Esophagus squamous epithelium (tissue), 4 donors: ENCODE data around the gene ETNK1.
"Not testable (repeated sequence)": the region's sequence is repeated elsewhere in the genome, so short reads cannot be mapped to it uniquely, and the experiment has no call there.

Experiments
- POLR2A ChIP-seq, 4 donors: fragments of 450-650 bp; IDR thresholded peaks; one replicate each; pipeline ENCODE4 v1.6.1; 2017; ENCODE audit warnings: antibody characterized with exemption in 4 of 4, mild to moderate bottlenecking in 4 of 4, moderate library complexity in 3 of 4
- TF ChIP-seq, protein P1 (sequence below), 6 experiments: fragments of 450-650 bp in 4 of 6; fragments of 200-600 bp in 2 of 6; sonication (generic) in 2 of 6; IDR thresholded peaks; one replicate each; pipeline ENCODE4 v1.5.1; 2016 to 2019; ENCODE audit warnings: antibody characterized with exemption in 6 of 6, mild to moderate bottlenecking in 4 of 6, moderate library complexity in 4 of 6

GRCh38 chr12:22597539-22597938, 27.4 kb upstream of the ETNK1 start:
- TF ChIP-seq, protein P1, sequence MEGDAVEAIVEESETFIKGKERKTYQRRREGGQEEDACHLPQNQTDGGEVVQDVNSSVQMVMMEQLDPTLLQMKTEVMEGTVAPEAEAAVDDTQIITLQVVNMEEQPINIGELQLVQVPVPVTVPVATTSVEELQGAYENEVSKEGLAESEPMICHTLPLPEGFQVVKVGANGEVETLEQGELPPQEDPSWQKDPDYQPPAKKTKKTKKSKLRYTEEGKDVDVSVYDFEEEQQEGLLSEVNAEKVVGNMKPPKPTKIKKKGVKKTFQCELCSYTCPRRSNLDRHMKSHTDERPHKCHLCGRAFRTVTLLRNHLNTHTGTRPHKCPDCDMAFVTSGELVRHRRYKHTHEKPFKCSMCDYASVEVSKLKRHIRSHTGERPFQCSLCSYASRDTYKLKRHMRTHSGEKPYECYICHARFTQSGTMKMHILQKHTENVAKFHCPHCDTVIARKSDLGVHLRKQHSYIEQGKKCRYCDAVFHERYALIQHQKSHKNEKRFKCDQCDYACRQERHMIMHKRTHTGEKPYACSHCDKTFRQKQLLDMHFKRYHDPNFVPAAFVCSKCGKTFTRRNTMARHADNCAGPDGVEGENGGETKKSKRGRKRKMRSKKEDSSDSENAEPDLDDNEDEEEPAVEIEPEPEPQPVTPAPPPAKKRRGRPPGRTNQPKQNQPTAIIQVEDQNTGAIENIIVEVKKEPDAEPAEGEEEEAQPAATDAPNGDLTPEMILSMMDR (IDR thresholded peaks at IDR 0.05) = not testable (repeated sequence)
- TF ChIP-seq POLR2A (IDR thresholded peaks at IDR 0.05) = not testable (repeated sequence)
